Astrocyte (in vitro differentiated cells and primary cell): ENCODE results near the gene ABCC10.

Source experiments
- CTCF ChIP-seq: IDR thresholded peaks from 2 replicates; pipeline ENCODE4 v1.5.1; 2011; ENCODE audit warnings: low read depth, mild to moderate bottlenecking, inconsistent platforms, low read length, moderate library complexity; ENCODE audit not compliant: insufficient read depth
- EZH2 ChIP-seq: IDR thresholded peaks from 2 replicates; pipeline ENCODE4 v1.6.1; 2012; ENCODE audit warnings: mild to moderate bottlenecking, low read length, inconsistent platforms; ENCODE audit not compliant: insufficient read depth

GRCh38 chr6:43437700-43438099 lies 10.4 kb downstream of the ABCC10 start:
- no peak for TF ChIP-seq CTCF
- TF ChIP-seq EZH2 = no peak
